H9 (cell line): ENCODE data around the gene DMRTA1. TPM values are rescaled to one million over a fixed set of nuclear protein-coding genes. Genes with fewer than 3 reads are reported as not detected.
A peak's percentile ranks its signal among the peaks of the same experiment; 100 is the strongest.

ENCODE experiments used
- DNase-seq: peaks from one replicate; pipeline ENCODE4 v3.0.0-alpha.2; 2017
- H2AFZ ChIP-seq: one replicate; pipeline ENCODE4 v1.6.1; 2013; ENCODE audit warnings: mild to moderate bottlenecking, low read length, control low read depth, moderate library complexity
- H2AK5ac ChIP-seq: 2 replicates; pipeline ENCODE4 v1.6.1; 2013; ENCODE audit warnings: low read length, control low read depth, mixed read lengths; ENCODE audit not compliant: insufficient read length
- H2BK120ac ChIP-seq: one replicate; pipeline ENCODE4 v1.6.1; 2013; ENCODE audit warnings: low read depth, mild to moderate bottlenecking, low read length, control low read depth, inconsistent platforms; ENCODE audit not compliant: poor library complexity, severe bottlenecking
- H2BK12ac ChIP-seq: 2 replicates; pipeline ENCODE4 v1.6.1; 2013; ENCODE audit warnings: low read length, control low read depth, mixed read lengths, low read depth; ENCODE audit not compliant: insufficient read length
- H2BK15ac ChIP-seq: 2 replicates; pipeline ENCODE4 v1.6.1; 2013; ENCODE audit warnings: low read depth, low read length, control low read depth
- H2BK20ac ChIP-seq: one replicate; pipeline ENCODE4 v1.6.1; 2013; ENCODE audit warnings: low read depth, mild to moderate bottlenecking, low read length, control low read depth, inconsistent platforms; ENCODE audit not compliant: poor library complexity, severe bottlenecking
- H2BK5ac ChIP-seq: 2 replicates; pipeline ENCODE4 v1.6.1; 2013; ENCODE audit warnings: low read length, control low read depth, mixed read lengths; ENCODE audit not compliant: insufficient read length
- H3K14ac ChIP-seq: 2 replicates; pipeline ENCODE4 v1.6.1; 2013; ENCODE audit warnings: low read length, control low read depth; ENCODE audit not compliant: insufficient read depth
- H3K18ac ChIP-seq: 2 replicates; pipeline ENCODE4 v1.6.1; 2013; ENCODE audit warnings: low read depth, mild to moderate bottlenecking, mixed read lengths, low read length, control low read depth; ENCODE audit not compliant: insufficient read length
- H3K23ac ChIP-seq: 2 replicates; pipeline ENCODE4 v1.6.1; 2013; ENCODE audit warnings: low read length, control low read depth, mixed read lengths, low read depth; ENCODE audit not compliant: insufficient read length
- H3K23me2 ChIP-seq: 2 replicates; pipeline ENCODE4 v1.6.1; 2013; ENCODE audit warnings: low read depth, mild to moderate bottlenecking, mixed read lengths, low read length, control low read depth; ENCODE audit not compliant: insufficient read length, poor library complexity, severe bottlenecking
- H3K27ac ChIP-seq: 2 replicates; pipeline ENCODE4 v1.5.1; 2013; ENCODE audit warnings: low read length, control low read depth, mixed read lengths, low read depth; ENCODE audit not compliant: insufficient read length
- H3K27me3 ChIP-seq: 2 replicates; pipeline ENCODE4 v1.6.1; 2013; ENCODE audit warnings: low read length, control low read depth, inconsistent platforms; ENCODE audit not compliant: insufficient read depth
- H3K4ac ChIP-seq: 2 replicates; pipeline ENCODE4 v1.6.1; 2013; ENCODE audit warnings: low read depth, mild to moderate bottlenecking, control low read depth, inconsistent platforms, low read length, moderate library complexity
- H3K4me1 ChIP-seq: 2 replicates; pipeline ENCODE4 v1.6.1; 2013; ENCODE audit warnings: low read length, control low read depth, inconsistent platforms; ENCODE audit not compliant: insufficient read depth
- H3K4me2 ChIP-seq: 2 replicates; pipeline ENCODE4 v1.6.1; 2013; ENCODE audit warnings: low read length, control low read depth, mixed read lengths; ENCODE audit not compliant: insufficient read length, insufficient read depth
- H3K56ac ChIP-seq: 2 replicates; pipeline ENCODE4 v1.6.1; 2013; ENCODE audit warnings: low read depth, mild to moderate bottlenecking, mixed read lengths, low read length, control low read depth; ENCODE audit not compliant: insufficient read length
- H3K79me1 ChIP-seq: 2 replicates; pipeline ENCODE4 v1.6.1; 2013; ENCODE audit warnings: low read depth, mild to moderate bottlenecking, moderate library complexity, low read length, control low read depth, inconsistent platforms; ENCODE audit not compliant: insufficient read depth, poor library complexity, severe bottlenecking
- H3K79me2 ChIP-seq: 2 replicates; pipeline ENCODE4 v1.6.1; 2013; ENCODE audit warnings: low read length, control low read depth, inconsistent platforms; ENCODE audit not compliant: insufficient read depth
- H3K9ac ChIP-seq: 2 replicates; pipeline ENCODE4 v1.6.1; 2013; ENCODE audit warnings: low read length, control low read depth, mixed read lengths; ENCODE audit not compliant: insufficient read length; ENCODE audit errors: extremely low read depth
- H3K9me3 ChIP-seq: one replicate; pipeline ENCODE4 v1.6.1; 2013; ENCODE audit warnings: low read depth, low read length, inconsistent platforms; ENCODE audit not compliant: control insufficient read depth
- H3T11ph ChIP-seq: one replicate; pipeline ENCODE4 v1.6.1; 2013; ENCODE audit warnings: mild to moderate bottlenecking, low read length, control low read depth, inconsistent platforms
- H4K20me1 ChIP-seq: one replicate; pipeline ENCODE4 v1.6.1; 2013; ENCODE audit not compliant: control insufficient read depth, insufficient read length, insufficient read depth
- H4K5ac ChIP-seq: 2 replicates; pipeline ENCODE4 v1.6.1; 2013; ENCODE audit warnings: low read depth, mild to moderate bottlenecking, mixed read lengths, low read length, control low read depth; ENCODE audit not compliant: insufficient read length
- H4K8ac ChIP-seq: replicated peaks from 2 replicates; pipeline ENCODE4 v1.6.1; 2013; ENCODE audit warnings: low read length, control low read depth, mixed read lengths, low read depth; ENCODE audit not compliant: insufficient read length
- H4K91ac ChIP-seq: 2 replicates; pipeline ENCODE4 v1.6.1; 2013; ENCODE audit warnings: low read depth, mild to moderate bottlenecking, moderate library complexity, mixed read lengths, low read length, control low read depth; ENCODE audit not compliant: insufficient read length
- H3K27ac Mint-ChIP-seq, 3 experiments: 2 replicates in 2 of 3; 3 replicates in 1 of 3; pipeline ENCODE4 v1.8.0; 2020 to 2021; ENCODE audit warnings: mixed read lengths in 3 of 3, mild to moderate bottlenecking in 1 of 3, moderate library complexity in 1 of 3
- H3K27me3 Mint-ChIP-seq: 2 replicates; pipeline ENCODE4 v1.8.0; 2021; ENCODE audit warnings: low read depth, mild to moderate bottlenecking, moderate library complexity, mixed read lengths
- H3K36me3 Mint-ChIP-seq, 3 experiments: 2 replicates in 2 of 3; 3 replicates in 1 of 3; pipeline ENCODE4 v1.8.0; 2020 to 2021; ENCODE audit warnings: low read depth in 3 of 3, mixed read lengths in 3 of 3; ENCODE audit not compliant: insufficient read depth in 1 of 3
- H3K4me1 Mint-ChIP-seq, 2 experiments: 2 replicates each; pipeline ENCODE4 v1.8.0; 2020; ENCODE audit warnings: mixed read lengths in 2 of 2
- H3K4me3 Mint-ChIP-seq, 2 experiments: 2 replicates in 1 of 2; 3 replicates in 1 of 2; pipeline ENCODE4 v1.8.0; 2020 to 2021; ENCODE audit warnings: mild to moderate bottlenecking in 2 of 2, mixed read lengths in 2 of 2, moderate library complexity in 1 of 2
- H3K9me3 Mint-ChIP-seq, 2 experiments: 2 replicates in 1 of 2; 3 replicates in 1 of 2; pipeline ENCODE4 v1.8.0; 2020; ENCODE audit warnings: mild to moderate bottlenecking in 2 of 2, mixed read lengths in 2 of 2, moderate library complexity in 1 of 2
- WGBS: extraction: QIAGEN DNeasy Blood & Tissue Kit; methylation state at CpG from one replicate; pipeline ENCODE4 v1.1.7; 2013; ENCODE audit warnings: missing lambda C conversion rate, low lambda C conversion rate, mixed read lengths; ENCODE audit not compliant: insufficient read length; ENCODE audit errors: extremely low coverage; 5-methylcytosine and 5-hydroxymethylcytosine counted together
- total RNA-seq: library from RNA; stranded (reverse); gene quantifications from 2 replicates; pipeline ENCODE4 v1.2.1, GENCODE V29; 2021
- TF ChIP-seq, protein P1 (sequence below): fragments of 200-600 bp; sonication (generic); conservative IDR thresholded peaks from 3 replicates; pipeline ENCODE4 v1.8.0; 2021; ENCODE audit warnings: antibody characterized with exemption, mild to moderate bottlenecking

The DMRTA1 gene
- total RNA-seq, 1 experiment from 2014 or later, result 2.8 TPM

DNA sequence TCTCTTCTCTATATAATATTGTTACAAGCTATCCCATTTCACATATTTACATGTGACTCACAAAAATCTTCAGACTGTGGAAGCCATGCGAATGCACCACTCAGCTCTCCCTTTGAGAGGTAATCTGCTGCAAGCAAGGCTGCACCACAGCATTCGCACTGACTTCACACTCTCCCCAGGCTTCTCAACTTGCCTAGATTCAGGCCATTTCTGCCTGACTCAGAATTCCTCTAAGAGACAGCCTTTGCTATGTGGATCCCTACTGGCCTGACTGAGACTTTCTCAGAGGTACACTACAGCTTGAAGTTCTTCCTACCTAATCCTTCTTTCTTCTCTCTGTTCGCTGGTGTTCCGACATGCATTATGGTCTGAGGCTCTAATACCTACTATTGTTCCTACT lies 21.1 kb upstream of the DMRTA1 start:
- Histone ChIP-seq H3K27me3 (no peaks in the 10 kb centered on the region), H2BK5ac (no peak overlapping the region), H3K4me2 (no peak overlapping the region), H3K18ac (no peak overlapping the region), H3K79me2 (no peaks in the 10 kb centered on the region), H3K14ac (no peak overlapping the region), H3K4ac (no peak overlapping the region), H2BK20ac (no peak overlapping the region), H2BK15ac (no peak overlapping the region), H3K56ac (no peak overlapping the region), H2BK120ac (no peak overlapping the region), H3K23me2 (no peaks in the 10 kb centered on the region), H3K27ac (no peak overlapping the region), H2AFZ (no peak overlapping the region), H3T11ph (no peak overlapping the region), H4K8ac (no peak overlapping the region), H4K91ac (no peak overlapping the region), H3K9ac (no peak overlapping the region), H3K23ac (no peak overlapping the region), H3K79me1 (no peaks in the 10 kb centered on the region), H3K4me1 (peaks cover 4% of the 10 kb centered on the region; the same call in 1 of the 2 replicates), H4K5ac (no peak overlapping the region), H2BK12ac (no peak overlapping the region), H2AK5ac (no peak overlapping the region), H4K20me1 (no peaks in the 10 kb centered on the region), H3K9me3 (no peaks in the 10 kb centered on the region)
- Mint-ChIP-seq H3K9me3 (no peaks in the 10 kb centered on the region), H3K4me3 (no peak overlapping the region), H3K27me3 (no peaks in the 10 kb centered on the region), H3K27ac (peak overlapping the region in 1 of 3 experiments; percentile 1; a peak in 1 of 7 replicates), H3K4me1 (peaks cover 12 to 26% of the 10 kb centered on the region in 2 experiments), H3K36me3 (no peaks in the 10 kb centered on the region)
- no CpG with 5 or more reads among the region's 4 CpGs for WGBS
- TF ChIP-seq, protein P1, sequence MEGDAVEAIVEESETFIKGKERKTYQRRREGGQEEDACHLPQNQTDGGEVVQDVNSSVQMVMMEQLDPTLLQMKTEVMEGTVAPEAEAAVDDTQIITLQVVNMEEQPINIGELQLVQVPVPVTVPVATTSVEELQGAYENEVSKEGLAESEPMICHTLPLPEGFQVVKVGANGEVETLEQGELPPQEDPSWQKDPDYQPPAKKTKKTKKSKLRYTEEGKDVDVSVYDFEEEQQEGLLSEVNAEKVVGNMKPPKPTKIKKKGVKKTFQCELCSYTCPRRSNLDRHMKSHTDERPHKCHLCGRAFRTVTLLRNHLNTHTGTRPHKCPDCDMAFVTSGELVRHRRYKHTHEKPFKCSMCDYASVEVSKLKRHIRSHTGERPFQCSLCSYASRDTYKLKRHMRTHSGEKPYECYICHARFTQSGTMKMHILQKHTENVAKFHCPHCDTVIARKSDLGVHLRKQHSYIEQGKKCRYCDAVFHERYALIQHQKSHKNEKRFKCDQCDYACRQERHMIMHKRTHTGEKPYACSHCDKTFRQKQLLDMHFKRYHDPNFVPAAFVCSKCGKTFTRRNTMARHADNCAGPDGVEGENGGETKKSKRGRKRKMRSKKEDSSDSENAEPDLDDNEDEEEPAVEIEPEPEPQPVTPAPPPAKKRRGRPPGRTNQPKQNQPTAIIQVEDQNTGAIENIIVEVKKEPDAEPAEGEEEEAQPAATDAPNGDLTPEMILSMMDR, result no peak
- peak; percentile 44 for DNase-seq
